HepG2 (cell line): ENCODE measurements around the gene TMEM80. TPM values are rescaled to one million over a fixed set of nuclear protein-coding genes. Genes with fewer than 3 reads are reported as not detected.

Experiments
- AKAP8 ChIP-seq: sonication (generic); formaldehyde crosslinking; IDR thresholded peaks from 2 replicates; pipeline ENCODE4 v1.5.1; 2020; ENCODE audit warnings: mild to moderate bottlenecking, missing genetic modification reagents
- DDIT3 ChIP-seq: sonication (generic); formaldehyde crosslinking; IDR thresholded peaks from 2 replicates; pipeline ENCODE4 v1.4.0; 2020; ENCODE audit warnings: mild to moderate bottlenecking, missing genetic modification reagents
- HIC2 ChIP-seq: sonication (generic); formaldehyde crosslinking; IDR thresholded peaks from 2 replicates; pipeline ENCODE4 v1.9.0; 2022; ENCODE audit warnings: low read depth, missing genetic modification reagents
- IKZF5 ChIP-seq: IDR thresholded peaks from 2 replicates; pipeline ENCODE4 v1.6.1; 2018; ENCODE audit warnings: missing genetic modification reagents, mild to moderate bottlenecking, missing compliant biosample characterization
- MBD4 ChIP-seq: IDR thresholded peaks from 2 replicates; pipeline ENCODE4 v1.6.1; 2012; ENCODE audit warnings: low read length, inconsistent platforms, borderline replicate concordance
- MXD1 ChIP-seq: sonication (generic); formaldehyde crosslinking; IDR thresholded peaks from 2 replicates; pipeline ENCODE4 v1.4.0; 2020; ENCODE audit warnings: mild to moderate bottlenecking, missing genetic modification reagents
- RBFOX2 ChIP-seq: fragments of 200-400 bp; formaldehyde crosslinking; IDR thresholded peaks from 2 replicates; pipeline ENCODE4 v1.6.1; 2017; ENCODE audit warnings: low read depth, mild to moderate bottlenecking, low read length
- SALL1 ChIP-seq: sonication (generic); formaldehyde crosslinking; IDR thresholded peaks from 2 replicates; pipeline ENCODE4 v1.8.0; 2022; ENCODE audit warnings: mild to moderate bottlenecking, missing genetic modification reagents
- TBL1XR1 ChIP-seq: fragments of 150-350 bp; IDR thresholded peaks from 2 replicates; pipeline ENCODE4 v1.6.1; 2014; ENCODE audit warnings: borderline replicate concordance, low read length; ENCODE audit not compliant: partially characterized antibody
- TRAFD1 ChIP-seq: sonication (generic); formaldehyde crosslinking; IDR thresholded peaks from 2 replicates; pipeline ENCODE4 v1.5.1; 2020; ENCODE audit warnings: missing genetic modification reagents, mild to moderate bottlenecking, borderline replicate concordance
- ZBTB7B ChIP-seq: sonication (generic); formaldehyde crosslinking; IDR thresholded peaks from 2 replicates; pipeline ENCODE4 v1.4.0; 2020; ENCODE audit warnings: missing genetic modification reagents
- ZC3H13 ChIP-seq: sonication (generic); formaldehyde crosslinking; IDR thresholded peaks from 2 replicates; pipeline ENCODE4 v1.8.1; 2023; ENCODE audit warnings: mild to moderate bottlenecking, missing genetic modification reagents, moderate library complexity
- ZNF121 ChIP-seq: sonication (generic); formaldehyde crosslinking; IDR thresholded peaks from 2 replicates; pipeline ENCODE4 v1.5.0; 2020; ENCODE audit warnings: mild to moderate bottlenecking, missing genetic modification reagents
- ZNF142 ChIP-seq: sonication (generic); formaldehyde crosslinking; IDR thresholded peaks from 2 replicates; pipeline ENCODE4 v1.4.0; 2020; ENCODE audit warnings: missing genetic modification reagents
- ZNF296 ChIP-seq: sonication (generic); formaldehyde crosslinking; conservative IDR thresholded peaks from 2 replicates; pipeline ENCODE4 v1.5.0; 2020; ENCODE audit warnings: mild to moderate bottlenecking, missing genetic modification reagents
- ZNF558 ChIP-seq: sonication (generic); formaldehyde crosslinking; IDR thresholded peaks from 2 replicates; pipeline ENCODE4 v1.9.0; 2022; ENCODE audit warnings: mild to moderate bottlenecking, missing genetic modification reagents, borderline replicate concordance
- ZNF788 ChIP-seq: sonication (generic); formaldehyde crosslinking; IDR thresholded peaks from 2 replicates; pipeline ENCODE4 v1.5.0; 2020; ENCODE audit warnings: mild to moderate bottlenecking, missing genetic modification reagents, borderline replicate concordance
- polyA plus RNA-seq, 8 experiments: library from polyadenylated mRNA; depleted of rRNA in 3 of 8; stranded (reverse) in 7 of 8; unstranded in 1 of 8; fragments of >200 nt; fragmentation: Illumina TruSeq in 4 of 8; extraction: Trizol in 4 of 8; gene quantifications; 2 replicates each; pipeline versions ENCODE4 v1.2.1 to v1.2.3, GENCODE V29; 2011 to 2016; ENCODE audit warnings: low read depth in 4 of 8, missing spikeins in 1 of 8, mixed read lengths in 1 of 8; ENCODE audit not compliant: insufficient read depth in 1 of 8
- total RNA-seq, 5 experiments: library from RNA; depleted of rRNA; stranded (reverse); fragments of >200 nt; fragmentation: Illumina TruSeq; extraction: Trizol; gene quantifications; 2 replicates each; pipeline ENCODE4 v1.2.3, GENCODE V29; 2016; ENCODE audit warnings: low read depth in 1 of 5

Gene TMEM80
- total and polyA plus RNA-seq, 2 of the 13 experiments (the other 11 are each of a cell fraction or from before 2014, with no cell fraction given), result 5.6 to 17.1 TPM

- TF ChIP-seq HIC2 (CRISPR knock-in tag), result peak; percentile 96
- TF ChIP-seq MBD4, result no peak
- TF ChIP-seq RBFOX2, result peak; percentile 92
- peak; percentile 80 for TF ChIP-seq ZBTB7B
- TF ChIP-seq ZNF558 (CRISPR knock-in tag), result no peak
- TF ChIP-seq AKAP8 (CRISPR knock-in tag), result peak; percentile 98
- peak; percentile 94 for TF ChIP-seq ZC3H13 (CRISPR knock-in tag)
- TF ChIP-seq IKZF5 (CRISPR knock-in tag), result peak; percentile 95
- TF ChIP-seq TBL1XR1, result peak; percentile 77
- peak; percentile 76 for TF ChIP-seq ZNF121 (CRISPR knock-in tag)
- peak; percentile 82 for TF ChIP-seq SALL1
- peak; percentile 86 for TF ChIP-seq ZNF142 (CRISPR knock-in tag)
- TF ChIP-seq ZNF788 (CRISPR knock-in tag), result peak; percentile 87; the same call in 1 of the 2 replicates
- no peak for TF ChIP-seq ZNF296 (CRISPR knock-in tag)
- no peak for TF ChIP-seq DDIT3 (CRISPR knock-in tag)
- TF ChIP-seq MXD1, result no peak; the same call in 1 of the 2 replicates
- TF ChIP-seq TRAFD1, result peak; percentile 89
Observed at GRCh38 chr11:704781-705645, 9.4 kb downstream of the TMEM80 start (continued).
